Measurements from ENCODE around the gene SMARCD2. TPM values are rescaled to one million over a fixed set of nuclear protein-coding genes. Genes with fewer than 3 reads are reported as not detected.
A peak's percentile ranks its signal among the peaks of the same experiment; 100 is the strongest.

The SMARCD2 gene
- total RNA-seq, 2 experiments from 2014 or later, result 100.0 to 101 TPM

DNA sequence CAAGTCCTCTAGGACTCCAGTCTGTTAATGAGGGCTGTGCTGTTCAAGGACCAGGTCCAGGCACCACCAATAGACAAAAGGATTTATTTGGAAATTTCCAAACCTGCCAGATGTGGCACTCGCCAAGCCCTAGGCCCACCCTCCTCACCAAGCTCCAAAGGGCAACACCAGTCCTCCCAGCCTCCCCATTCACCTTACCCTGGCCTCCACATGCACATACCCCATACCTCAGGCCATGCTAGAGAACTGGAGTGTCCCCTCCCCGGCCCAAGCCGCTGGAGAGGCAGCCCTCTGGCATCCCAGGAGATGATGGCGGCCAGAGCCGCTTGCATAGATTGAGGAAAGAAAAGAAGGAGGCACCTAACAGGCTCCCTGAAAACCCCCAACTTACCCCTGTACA is 10.5 kb downstream of the SMARCD2 start:
- DNase-seq (no peak), ATAC-seq (no peak)
- H3K27ac Mint-ChIP-seq, result peak overlapping the region; percentile 67
- ChIA-PET POLR2A (interaction anchor here (0.6 to 1.9 kb wide), 4 partner anchors 8 to 70 kb away, joined by 3 to 6 read pairs (median 4); no protein-coding TSS in a partner anchor), CTCF (interaction anchor here (0.6 to 1.7 kb wide), 4 partner anchors 10 to 407 kb away, joined by 3 to 5 read pairs (median 3); partner anchors contain the start of genes CCDC47 and DDX42)
- H3K4me1 Mint-ChIP-seq, result peaks cover 48% of the 10 kb centered on the region
- peaks cover 75% of the 10 kb centered on the region for H3K36me3 Mint-ChIP-seq (ENCODE audit: low read depth)
- intact Hi-C loops (cut with DNase I, micrococcal nuclease), result loop anchor here in 1 of 2 experiments (10.0 kb wide), 1 partner anchor 277 kb away; the partner anchor contains the start of gene DCAF7
- no peaks in the 10 kb centered on the region for H3K27me3 Mint-ChIP-seq
- no peaks in the 10 kb centered on the region for H3K9me3 Mint-ChIP-seq (ENCODE audit: low read depth)
- H3K4me3 Mint-ChIP-seq, result no peak overlapping the region

- Mint-ChIP-seq H3K27ac (peak overlapping the region; percentile 67), H3K4me3 (no peak overlapping the region), H3K27me3 (no peaks in the 10 kb centered on the region), H3K9me3 (ENCODE audit: low read depth) (no peaks in the 10 kb centered on the region), H3K36me3 (ENCODE audit: low read depth) (peaks cover 75% of the 10 kb centered on the region), H3K4me1 (peaks cover 48% of the 10 kb centered on the region)
- ChIA-PET POLR2A (interaction anchor here (0.6 to 1.9 kb wide), 5 partner anchors 9 to 83 kb away, joined by 3 to 6 read pairs (median 4); no protein-coding TSS in a partner anchor), CTCF (interaction anchor here (0.6 to 1.6 kb wide), 2 partner anchors 10 to 58 kb away, joined by 3 to 5 read pairs; partner anchors contain the start of genes CCDC47 and DDX42)
- intact Hi-C loops (cut with DNase I, micrococcal nuclease), result loop anchor here in 1 of 2 experiments (10.0 kb wide), 1 partner anchor 277 kb away; the partner anchor contains the start of gene DCAF7
- no peak for DNase-seq
- ATAC-seq, result no peak
These were observed 11.0 kb downstream of the SMARCD2 start for GRCh38 chr17:63831505-63831904.

GRCh38 chr17:63830904-63831491 is 11.5 kb downstream of the SMARCD2 start:
- ChIA-PET CTCF (interaction anchor here (0.6 to 1.6 kb wide), 2 partner anchors 57 to 133 kb away, joined by 3 to 5 read pairs; partner anchors contain the start of genes CCDC47 and DDX42), POLR2A (interaction anchor here (0.6 to 1.9 kb wide), 5 partner anchors 9 to 82 kb away, joined by 3 to 6 read pairs (median 4); no protein-coding TSS in a partner anchor)
- Mint-ChIP-seq H3K9me3 (ENCODE audit: low read depth) (no peaks in the 10 kb centered on the region), H3K4me1 (peaks cover 53% of the 10 kb centered on the region), H3K36me3 (ENCODE audit: low read depth) (peaks cover 77% of the 10 kb centered on the region), H3K27me3 (no peaks in the 10 kb centered on the region), H3K27ac (peak overlapping the region; percentile 67), H3K4me3 (no peak overlapping the region)
- intact Hi-C loops (cut with DNase I, micrococcal nuclease), result loop anchor here in 1 of 2 experiments (10.0 kb wide), 1 partner anchor 276 kb away; the partner anchor contains the start of gene DCAF7
- DNase-seq (no peak), ATAC-seq (no peak)

DNA sequence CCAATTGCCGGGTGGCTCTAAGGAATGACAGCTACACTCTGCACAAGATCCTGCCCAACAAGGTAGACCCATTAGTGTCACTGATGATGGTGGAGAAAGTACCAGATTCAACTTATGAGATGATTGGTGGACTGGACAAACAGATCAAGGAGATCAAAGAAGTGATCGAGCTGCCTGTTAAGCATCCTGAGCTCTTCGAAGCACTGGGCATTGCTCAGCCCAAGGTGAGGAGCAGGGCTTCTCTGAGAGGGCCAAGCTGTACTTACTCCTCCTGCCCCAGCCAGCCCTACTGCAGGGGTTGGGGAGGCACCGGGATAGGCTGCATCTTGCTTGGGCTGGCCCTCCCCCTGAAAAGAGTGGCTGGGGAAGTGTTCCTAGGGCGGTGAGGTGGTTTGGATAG is 12.2 kb downstream of the SMARCD2 start:
- DNase-seq (no peak), ATAC-seq (no peak)
- H3K4me3 Mint-ChIP-seq, result no peak overlapping the region
- H3K36me3 Mint-ChIP-seq (ENCODE audit: low read depth), result peaks cover 78% of the 10 kb centered on the region
- POLR2A ChIA-PET, result interaction anchor here (0.7 to 1.9 kb wide), 2 partner anchors 10 to 14 kb away, joined by 4 to 6 read pairs; no protein-coding TSS in a partner anchor
- CTCF ChIA-PET, result interaction anchor here (0.6 to 1.6 kb wide), 4 partner anchors 32 to 132 kb away, joined by 3 to 5 read pairs (median 4); partner anchors contain the start of genes CCDC47 and DDX42
- peaks cover 59% of the 10 kb centered on the region for H3K4me1 Mint-ChIP-seq
- H3K27ac Mint-ChIP-seq, result peak overlapping the region; percentile 67
- H3K27me3 Mint-ChIP-seq, result no peaks in the 10 kb centered on the region
- no peaks in the 10 kb centered on the region for H3K9me3 Mint-ChIP-seq (ENCODE audit: low read depth)
- intact Hi-C loops (cut with DNase I, micrococcal nuclease), result loop anchor here in 1 of 2 experiments (10.0 kb wide), 1 partner anchor 275 kb away; the partner anchor contains the start of gene DCAF7

- Mint-ChIP-seq H3K36me3 (ENCODE audit: low read depth) (peaks cover 84% of the 10 kb centered on the region), H3K27ac (peak overlapping the region; percentile 67), H3K4me3 (peak overlapping the region; percentile 88), H3K4me1 (peaks cover 62% of the 10 kb centered on the region), H3K27me3 (no peaks in the 10 kb centered on the region), H3K9me3 (ENCODE audit: low read depth) (no peaks in the 10 kb centered on the region)
- ATAC-seq, result no peak
- ChIA-PET POLR2A (interaction anchor here (0.7 to 0.9 kb wide), 2 partner anchors 13 to 55 kb away, joined by 3 read pairs; partner anchors contain the start of genes CCDC47 and DDX42), CTCF (interaction anchor here (0.9 to 1.3 kb wide), 5 partner anchors 10 to 82 kb away, joined by 3 to 5 read pairs (median 5); no protein-coding TSS in a partner anchor)
- intact Hi-C loops (cut with DNase I, micrococcal nuclease), result loop anchor here (5.0 to 10.0 kb wide), 3 partner anchors 127 to 862 kb away; partner anchors contain the start of genes LIMD2 (in 1 of the 2), MAP3K3 (in 1 of the 2) and TANC2 (in 1 of the 2)
- no peak for DNase-seq
These were observed 13.5 kb downstream of the SMARCD2 start for GRCh38 chr17:63828936-63829335.

- Mint-ChIP-seq H3K4me3 (peak overlapping the region; percentile 88), H3K36me3 (ENCODE audit: low read depth) (peaks cover 83% of the 10 kb centered on the region), H3K27ac (peak overlapping the region; percentile 99), H3K27me3 (no peaks in the 10 kb centered on the region), H3K9me3 (ENCODE audit: low read depth) (no peaks in the 10 kb centered on the region), H3K4me1 (peaks cover 69% of the 10 kb centered on the region)
- ATAC-seq (no peak), DNase-seq (no peak)
- intact Hi-C loops (cut with DNase I, micrococcal nuclease), result loop anchor here (1.0 to 10.0 kb wide), 10 partner anchors 15 to 861 kb away; partner anchors contain the start of genes CCDC47 (in 2 of the 2), MAP3K3 (in 2 of the 2), STRADA (in 2 of the 2) and CEP95 (in 1 of the 2)
- CTCF ChIA-PET, result interaction anchor here (0.6 to 1.3 kb wide), 8 partner anchors 9 to 241 kb away, joined by 3 to 6 read pairs (median 4); partner anchors contain the start of gene SMARCD2
- POLR2A ChIA-PET, result interaction anchor here (0.6 to 0.9 kb wide), 4 partner anchors 11 to 110 kb away, joined by 3 to 5 read pairs (median 3); partner anchors contain the start of gene DDX42
These were observed 14.7 kb downstream of the SMARCD2 start for GRCh38 chr17:63827801-63828221.

GRCh38 chr17:63827002-63827800 is 15.3 kb downstream of the SMARCD2 start, which contains the start of the genes FTSJ3 and PSMC5:
FTSJ3 (minus strand) TSS chr17:63827663; CDS start chr17:63826902, 761 bp downstream.
PSMC5 (plus strand) TSS chr17:63827431; CDS start chr17:63827491, 60 bp downstream.
- intact Hi-C loops (cut with DNase I, micrococcal nuclease), result loop anchor here (1.0 to 10.0 kb wide), 10 partner anchors 16 to 860 kb away; partner anchors contain the start of genes CCDC47 (in 2 of the 2), MAP3K3 (in 2 of the 2), STRADA (in 2 of the 2) and CEP95 (in 1 of the 2)
- Mint-ChIP-seq H3K27me3 (no peaks in the 10 kb centered on the region), H3K4me3 (peak within 1 kb of the TSS; percentile 88)

GRCh38 chr17:63826468-63827001 is 15.9 kb downstream of the SMARCD2 start:
- no peaks in the 10 kb centered on the region for H3K27me3 Mint-ChIP-seq
- ATAC-seq (peak; percentile 10), DNase-seq (no peak)
- H3K36me3 Mint-ChIP-seq (ENCODE audit: low read depth), result peaks cover 83% of the 10 kb centered on the region
- ChIA-PET CTCF (interaction anchor here (1.0 to 1.6 kb wide), 4 partner anchors 13 to 128 kb away, joined by 3 to 6 read pairs (median 4); partner anchors contain the start of gene DDX42), POLR2A (interaction anchor here (0.7 to 2.5 kb wide), 5 partner anchors 10 to 90 kb away, joined by 3 to 20 read pairs (median 3); partner anchors contain the start of genes CCDC47, DDX42 and SMARCD2)
- no peaks in the 10 kb centered on the region for H3K9me3 Mint-ChIP-seq (ENCODE audit: low read depth)
- H3K4me3 Mint-ChIP-seq, result peak overlapping the region; percentile 88
- intact Hi-C loops (cut with DNase I, micrococcal nuclease), result loop anchor here (1.0 to 10.0 kb wide), 10 partner anchors 17 to 859 kb away; partner anchors contain the start of genes CCDC47 (in 2 of the 2), MAP3K3 (in 2 of the 2), STRADA (in 2 of the 2) and CEP95 (in 1 of the 2)
- peaks cover 69% of the 10 kb centered on the region for H3K4me1 Mint-ChIP-seq
- peak overlapping the region; percentile 99 for H3K27ac Mint-ChIP-seq

More at GRCh38 chr17:63827002-63827800, 15.3 kb downstream of the SMARCD2 start, which contains the start of the genes FTSJ3 and PSMC5:
- ATAC-seq (peak; percentile 94), DNase-seq (peak; percentile 97)
- ChIA-PET POLR2A (interaction anchor here (0.9 to 2.5 kb wide), 4 partner anchors 9 to 54 kb away, joined by 3 to 20 read pairs (median 6); partner anchors contain the start of genes CCDC47, DDX42 and SMARCD2), CTCF (interaction anchor here (1.0 to 1.6 kb wide), 6 partner anchors 12 to 129 kb away, joined by 3 to 6 read pairs (median 4); partner anchors contain the start of genes DDX42 and SMARCD2)
- Mint-ChIP-seq H3K4me1 (peaks cover 72% of the 10 kb centered on the region), H3K36me3 (ENCODE audit: low read depth) (peaks cover 84% of the 10 kb centered on the region), H3K27ac (peak within 1 kb of the TSS; percentile 99), H3K9me3 (ENCODE audit: low read depth) (no peaks in the 10 kb centered on the region)

- H3K27me3 Mint-ChIP-seq, result no peaks in the 10 kb centered on the region
- H3K4me3 Mint-ChIP-seq, result no peak overlapping the region
- H3K9me3 Mint-ChIP-seq (ENCODE audit: low read depth), result no peaks in the 10 kb centered on the region
- no peak for DNase-seq
- ChIA-PET POLR2A (interaction anchor here (0.5 kb wide), 2 partner anchors 24 to 198 kb away, joined by 3 to 6 read pairs; no protein-coding TSS in a partner anchor), CTCF (no interaction called here)
- peaks cover 49% of the 10 kb centered on the region for H3K4me1 Mint-ChIP-seq
- peaks cover 78% of the 10 kb centered on the region for H3K36me3 Mint-ChIP-seq (ENCODE audit: low read depth)
- intact Hi-C loops (cut with DNase I, micrococcal nuclease), result loop anchor here in 1 of 2 experiments (10.0 kb wide), 1 partner anchor 200 kb away; the partner anchor contains the start of gene MAP3K3
- H3K27ac Mint-ChIP-seq, result peak overlapping the region; percentile 38
- ATAC-seq, result no peak
These were observed 18.1 kb downstream of the SMARCD2 start for GRCh38 chr17:63824362-63824761.

All from activated CD4-positive, alpha-beta T cell treated with anti-CD3 and anti-CD28 coated beads for 36 hours (primary cell).